Astrocyte of the cerebellum (primary cell): ENCODE measurements around the gene UFD1.

Experiments
- DNase-seq: peaks from one replicate; pipeline ENCODE4 v3.0.0-alpha.2; 2011; ENCODE audit warnings: low read depth
- H3K4me3 ChIP-seq: 2 replicates; pipeline ENCODE4 v1.5.1; 2011; ENCODE audit warnings: mild to moderate bottlenecking, low read depth, low read length, moderate library complexity
- CTCF ChIP-seq: IDR thresholded peaks from 2 replicates; pipeline ENCODE4 v1.5.1; 2012; ENCODE audit warnings: low read length, low read depth, moderate library complexity, mild to moderate bottlenecking; ENCODE audit errors: missing control alignments
- in situ Hi-C: cut with HindIII; loops from 2 replicates; pipeline ENCODE4 v1.10.0; 2017; ENCODE audit warnings: low sequenced_read_pairs

The UFD1 gene

DNA sequence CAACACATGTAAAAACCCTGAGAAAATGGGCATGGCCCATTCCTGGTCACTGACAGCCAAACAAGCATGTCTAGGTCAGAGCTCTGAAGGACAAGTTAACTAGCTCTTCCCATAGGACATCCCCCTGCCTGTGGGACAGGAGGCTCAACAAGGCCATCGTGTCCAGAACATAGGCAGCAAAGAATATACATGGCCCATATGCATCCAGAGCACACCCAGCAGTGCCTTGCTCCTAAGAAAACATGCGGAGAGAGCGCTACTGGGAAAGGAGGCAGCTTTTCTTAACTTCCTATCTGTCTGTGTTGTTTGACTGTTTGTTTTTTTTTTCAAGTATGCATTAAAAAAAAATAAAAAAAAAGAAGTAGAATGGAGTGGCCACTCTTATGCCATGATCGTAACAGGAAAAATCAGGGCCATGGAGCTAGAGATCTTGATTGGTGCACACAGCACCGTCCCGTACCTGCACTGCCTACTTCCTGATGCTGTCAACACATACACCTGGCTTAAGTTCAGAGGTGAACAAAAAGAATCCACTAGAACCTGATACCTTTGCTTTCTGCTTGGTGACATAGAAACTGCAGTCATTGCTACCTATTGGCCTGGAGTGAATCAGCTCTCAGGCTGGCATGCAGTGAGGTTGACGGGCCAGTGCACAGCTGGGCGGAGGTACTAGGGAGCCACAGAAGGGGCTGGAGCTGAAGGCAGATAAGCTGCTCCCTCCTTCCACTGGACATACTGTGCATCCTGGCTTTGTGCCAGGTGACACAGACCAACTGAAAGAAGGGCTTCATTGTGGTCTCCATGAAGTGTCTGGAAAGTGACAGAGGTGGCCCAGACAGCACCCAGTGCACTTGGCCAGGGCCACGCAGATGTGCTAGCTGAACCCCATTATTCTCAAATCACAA is 11.9 kb downstream of the UFD1 start:
- in situ Hi-C loops, result no loop called here
- no peak for DNase-seq

GRCh38 chr22:19466126-19466716 is 12.8 kb downstream of the UFD1 start:
- in situ Hi-C loops, result no loop called here
- no peak overlapping the region for H3K4me3 ChIP-seq
- no peak for TF ChIP-seq CTCF
- DNase-seq, result no peak

More for the DNA sequence above, 11.9 kb downstream of the UFD1 start:
- H3K4me3 ChIP-seq, result no peak overlapping the region
- TF ChIP-seq CTCF, result no peak

DNA sequence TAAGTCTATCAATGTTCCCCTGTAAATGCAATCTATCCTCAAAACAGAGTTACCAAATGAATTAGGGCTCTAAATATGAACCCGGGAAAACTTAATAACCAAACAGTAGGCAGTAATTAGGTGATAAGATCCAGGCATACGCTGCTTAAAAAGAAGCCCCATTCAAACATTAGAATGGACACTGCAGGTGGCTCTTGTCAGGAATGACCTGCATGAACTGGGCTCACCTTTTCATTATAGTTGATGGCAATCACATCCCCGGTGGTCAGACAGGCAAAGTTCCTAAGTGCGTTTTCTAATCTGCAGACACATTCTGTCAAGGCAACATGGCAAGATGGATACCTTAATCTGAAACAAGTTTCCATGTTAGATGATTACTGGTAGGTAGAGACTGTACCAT is 14.0 kb downstream of the UFD1 start:
- no peak for DNase-seq
- H3K4me3 ChIP-seq, result no peak overlapping the region
- no peak for TF ChIP-seq CTCF
- in situ Hi-C loops, result no loop called here

DNA sequence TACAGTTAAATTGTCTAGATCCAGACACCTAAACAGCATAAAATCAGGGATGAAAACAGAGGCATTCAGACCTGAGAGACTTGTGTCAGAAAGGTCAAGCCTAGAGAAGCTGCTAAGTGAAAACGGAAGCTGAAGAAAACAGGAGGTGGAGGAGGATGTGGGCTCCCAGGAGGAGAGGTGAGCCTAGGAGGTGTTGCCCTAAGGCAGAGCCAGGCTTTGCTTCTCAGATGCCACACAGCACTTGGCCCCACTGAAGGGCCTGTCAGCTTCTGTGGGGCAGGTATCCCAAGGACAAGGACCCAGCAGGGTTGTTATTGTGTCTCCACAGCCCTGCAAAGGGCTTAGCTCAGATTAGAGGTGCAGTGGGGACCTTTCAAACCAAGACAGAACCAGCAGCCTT is 14.4 kb downstream of the UFD1 start:
- DNase-seq, result no peak
- no peak for TF ChIP-seq CTCF
- in situ Hi-C loops, result no loop called here
- H3K4me3 ChIP-seq, result no peak overlapping the region

DNA sequence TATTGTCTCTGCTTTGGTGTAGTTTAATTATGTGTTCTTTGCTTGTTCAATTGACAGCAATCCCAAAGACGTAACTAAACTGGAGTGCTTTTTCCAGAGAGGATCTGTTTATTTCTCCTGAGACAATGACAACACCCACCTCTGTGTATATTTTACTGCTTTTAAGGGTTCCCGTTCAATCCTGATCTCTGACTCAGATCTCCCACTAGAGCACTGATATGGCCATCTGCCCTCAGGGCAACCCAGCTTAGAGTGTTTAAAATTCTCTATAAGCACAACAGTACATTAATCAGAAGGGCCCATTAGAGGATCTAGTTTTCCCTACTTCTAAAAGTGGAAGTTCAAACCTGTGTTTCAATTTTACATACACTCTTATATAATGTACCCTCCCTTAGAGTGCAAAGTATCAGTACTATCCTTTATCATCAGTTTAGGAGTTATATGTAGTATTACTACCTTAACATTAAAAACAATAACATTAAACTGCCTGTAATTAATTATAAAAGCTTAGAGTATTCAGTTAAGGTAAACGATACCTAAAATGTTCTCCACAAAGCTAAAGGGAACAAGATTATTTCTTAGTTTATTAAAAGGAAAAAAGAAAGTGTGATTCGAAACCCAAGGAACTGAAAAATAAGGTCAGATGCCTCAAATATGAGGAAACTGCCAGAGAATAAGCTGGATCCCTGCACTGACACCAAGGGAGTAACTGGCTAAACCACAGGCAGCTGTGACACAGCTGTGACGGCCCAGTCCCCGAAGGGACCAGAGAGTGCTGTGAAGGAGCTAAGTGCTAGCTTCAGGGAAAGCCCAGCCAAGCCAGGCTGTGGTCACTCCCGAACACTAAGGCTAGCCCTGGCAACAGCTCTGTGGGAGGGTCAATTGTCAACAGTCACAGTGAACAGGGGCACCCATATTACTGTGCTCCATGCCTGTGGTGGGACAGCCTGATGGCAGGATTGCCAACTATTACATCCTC is 15.2 kb downstream of the UFD1 start:
- no peak overlapping the region for H3K4me3 ChIP-seq
- no peak for TF ChIP-seq CTCF
- no peak for DNase-seq
- in situ Hi-C loops, result no loop called here

DNA sequence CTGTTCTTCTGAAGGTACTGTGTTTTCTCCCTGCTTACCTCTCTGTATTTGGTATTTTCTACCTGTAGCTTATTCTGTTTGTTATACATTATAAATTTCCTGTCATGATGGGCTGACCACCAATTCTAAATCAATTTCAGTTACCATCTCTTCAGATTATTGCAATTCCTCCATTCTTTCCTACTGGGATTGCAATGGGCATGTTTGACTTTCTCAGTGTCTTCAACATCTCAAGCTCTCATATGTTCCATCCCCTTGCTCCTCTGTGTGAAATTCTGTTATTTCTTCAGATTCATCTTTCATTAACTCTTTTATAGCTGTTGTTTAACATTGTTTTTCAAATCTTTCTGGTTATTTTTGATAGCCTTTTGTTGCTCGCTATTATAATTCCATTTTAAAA is 16.0 kb downstream of the UFD1 start:
- no peak for TF ChIP-seq CTCF
- DNase-seq, result no peak
- in situ Hi-C loops, result no loop called here
- no peak overlapping the region for H3K4me3 ChIP-seq
